Stimulated activated naive CD8-positive, alpha-beta T cell treated with anti-CD3 and anti-CD28 coated beads, Interleukin-15, amount 100 ng/mL, for 72 hours (primary cell): ENCODE results near the gene KLHL26.
A peak's percentile ranks its signal among the peaks of the same experiment; 100 is the strongest.

Experiments used
- ATAC-seq: fragments of 150-1000 bp; cut with Tn5 transposase; 2 replicates; pipeline ENCODE4 v1.10.0; 2021; ENCODE audit warnings: mild to moderate bottlenecking, moderate library complexity
- DNase-seq, 2 donors: peaks; one replicate each; pipeline ENCODE4 v3.0.0; 2021 to 2022
- H3K27ac Mint-ChIP-seq, 2 donors: one replicate each; pipeline ENCODE4 v1.8.0; 2022; ENCODE audit warnings: mild to moderate bottlenecking in 2 of 2, mixed read lengths in 2 of 2, moderate library complexity in 2 of 2
- H3K27me3 Mint-ChIP-seq: one replicate; pipeline ENCODE4 v1.8.0; 2022; ENCODE audit warnings: mixed read lengths
- H3K4me1 Mint-ChIP-seq: one replicate; pipeline ENCODE4 v1.8.0; 2022; ENCODE audit warnings: mild to moderate bottlenecking, mixed read lengths
- H3K4me3 Mint-ChIP-seq, 2 donors: one replicate each; pipeline ENCODE4 v1.8.0; 2022; ENCODE audit warnings: mild to moderate bottlenecking in 2 of 2, mixed read lengths in 2 of 2, moderate library complexity in 1 of 2
- H3K9me3 Mint-ChIP-seq, 2 donors: one replicate each; pipeline ENCODE4 v1.8.0; 2022; ENCODE audit warnings: mixed read lengths in 2 of 2

Gene KLHL26

GRCh38 chr19:18660939-18661670 lies 24.3 kb downstream of the KLHL26 start:
- H3K4me1 Mint-ChIP-seq, result peaks cover 48% of the 10 kb centered on the region
- no peaks in the 10 kb centered on the region for H3K27me3 Mint-ChIP-seq
- no peak overlapping the region for H3K4me3 Mint-ChIP-seq
- peak overlapping the region in 1 of 2 donors; percentile 73 for H3K27ac Mint-ChIP-seq
- ATAC-seq, result no peak
- no peak for DNase-seq
- H3K9me3 Mint-ChIP-seq, result no peaks in the 10 kb centered on the region

- Mint-ChIP-seq H3K9me3 (no peaks in the 10 kb centered on the region), H3K27ac (peak overlapping the region in 1 of 2 donors; percentile 43), H3K4me1 (peaks cover 48% of the 10 kb centered on the region), H3K4me3 (no peak overlapping the region), H3K27me3 (no peaks in the 10 kb centered on the region)
- ATAC-seq (no peak), DNase-seq (no peak)
Measured at GRCh38 chr19:18662972-18663732, 26.3 kb downstream of the KLHL26 start.

GRCh38 chr19:18663940-18664530 lies 27.2 kb downstream of the KLHL26 start:
- peak overlapping the region in 1 of 2 donors; percentile 58 for H3K4me3 Mint-ChIP-seq
- ATAC-seq, result peak; percentile 64
- H3K4me1 Mint-ChIP-seq, result peaks cover 39% of the 10 kb centered on the region
- H3K27me3 Mint-ChIP-seq, result no peaks in the 10 kb centered on the region
- H3K9me3 Mint-ChIP-seq, result no peaks in the 10 kb centered on the region
- DNase-seq, result no peak
- H3K27ac Mint-ChIP-seq, result peak overlapping the region; percentile 43 to 74

GRCh38 chr19:18665771-18666202 lies 29.0 kb downstream of the KLHL26 start:
- H3K27ac Mint-ChIP-seq, result no peak overlapping the region
- no peaks in the 10 kb centered on the region for H3K9me3 Mint-ChIP-seq
- peaks cover 34% of the 10 kb centered on the region for H3K4me1 Mint-ChIP-seq
- H3K27me3 Mint-ChIP-seq, result no peaks in the 10 kb centered on the region
- ATAC-seq (no peak), DNase-seq (no peak)
- no peak overlapping the region for H3K4me3 Mint-ChIP-seq

GRCh38 chr19:18666317-18666716 lies 29.5 kb downstream of the KLHL26 start:
- Mint-ChIP-seq H3K9me3 (no peaks in the 10 kb centered on the region), H3K27me3 (no peaks in the 10 kb centered on the region)

GRCh38 chr19:18666784-18667183 lies 30.0 kb downstream of the KLHL26 start:
- H3K9me3 Mint-ChIP-seq, result no peaks in the 10 kb centered on the region
- peaks cover 26% of the 10 kb centered on the region for H3K4me1 Mint-ChIP-seq
- no peak overlapping the region for H3K27ac Mint-ChIP-seq
- ATAC-seq (no peak), DNase-seq (no peak)
- H3K27me3 Mint-ChIP-seq, result no peaks in the 10 kb centered on the region
- no peak overlapping the region for H3K4me3 Mint-ChIP-seq

More at GRCh38 chr19:18666317-18666716, 29.5 kb downstream of the KLHL26 start:
- H3K27ac Mint-ChIP-seq, result no peak overlapping the region
- no peak for DNase-seq
- ATAC-seq, result no peak
- H3K4me3 Mint-ChIP-seq, result no peak overlapping the region
- peaks cover 29% of the 10 kb centered on the region for H3K4me1 Mint-ChIP-seq

GRCh38 chr19:18667531-18668251 lies 30.9 kb downstream of the KLHL26 start:
- DNase-seq (no peak), ATAC-seq (no peak)
- peaks cover 26% of the 10 kb centered on the region for H3K4me1 Mint-ChIP-seq

GRCh38 chr19:18668252-18668631 lies 31.4 kb downstream of the KLHL26 start:
- DNase-seq (no peak), ATAC-seq (no peak)
- no peaks in the 10 kb centered on the region for H3K9me3 Mint-ChIP-seq
- no peak overlapping the region for H3K4me3 Mint-ChIP-seq
- no peaks in the 10 kb centered on the region for H3K27me3 Mint-ChIP-seq
- no peak overlapping the region for H3K27ac Mint-ChIP-seq
- peaks cover 22% of the 10 kb centered on the region for H3K4me1 Mint-ChIP-seq

More at GRCh38 chr19:18667531-18668251, 30.9 kb downstream of the KLHL26 start:
- Mint-ChIP-seq H3K27ac (no peak overlapping the region), H3K27me3 (no peaks in the 10 kb centered on the region), H3K4me3 (no peak overlapping the region), H3K9me3 (no peaks in the 10 kb centered on the region)

- no peaks in the 10 kb centered on the region for H3K27me3 Mint-ChIP-seq
- DNase-seq (no peak), ATAC-seq (peak; percentile 37)
- H3K4me3 Mint-ChIP-seq, result no peak overlapping the region
- peaks cover 15% of the 10 kb centered on the region for H3K4me1 Mint-ChIP-seq
- no peak overlapping the region for H3K27ac Mint-ChIP-seq
- no peaks in the 10 kb centered on the region for H3K9me3 Mint-ChIP-seq
Measured at GRCh38 chr19:18668744-18669523, 32.1 kb downstream of the KLHL26 start.

- Mint-ChIP-seq H3K27ac (no peak overlapping the region), H3K4me3 (no peak overlapping the region), H3K4me1 (peaks cover 10% of the 10 kb centered on the region), H3K9me3 (no peaks in the 10 kb centered on the region), H3K27me3 (no peaks in the 10 kb centered on the region)
- no peak for DNase-seq
- ATAC-seq, result no peak
Measured at GRCh38 chr19:18669524-18669817, 32.6 kb downstream of the KLHL26 start.

GRCh38 chr19:18669883-18670282 lies 33.1 kb downstream of the KLHL26 start:
- peaks cover 6% of the 10 kb centered on the region for H3K4me1 Mint-ChIP-seq
- DNase-seq, result no peak
- H3K27ac Mint-ChIP-seq, result no peak overlapping the region
- no peaks in the 10 kb centered on the region for H3K27me3 Mint-ChIP-seq
- no peaks in the 10 kb centered on the region for H3K9me3 Mint-ChIP-seq
- H3K4me3 Mint-ChIP-seq, result no peak overlapping the region
- no peak for ATAC-seq

GRCh38 chr19:18670312-18670711 lies 33.5 kb downstream of the KLHL26 start:
- Mint-ChIP-seq H3K4me1 (peaks cover 2% of the 10 kb centered on the region), H3K4me3 (no peak overlapping the region), H3K27ac (no peak overlapping the region)

GRCh38 chr19:18671303-18672043 lies 34.6 kb downstream of the KLHL26 start:
- H3K4me1 Mint-ChIP-seq, result no peaks in the 10 kb centered on the region
- ATAC-seq (no peak), DNase-seq (no peak)
- no peak overlapping the region for H3K27ac Mint-ChIP-seq
- H3K4me3 Mint-ChIP-seq, result no peak overlapping the region
- no peaks in the 10 kb centered on the region for H3K27me3 Mint-ChIP-seq
- H3K9me3 Mint-ChIP-seq, result no peaks in the 10 kb centered on the region

More at GRCh38 chr19:18670312-18670711, 33.5 kb downstream of the KLHL26 start:
- ATAC-seq, result no peak
- Mint-ChIP-seq H3K9me3 (no peaks in the 10 kb centered on the region), H3K27me3 (no peaks in the 10 kb centered on the region)
- DNase-seq, result no peak

GRCh38 chr19:18672044-18672451 lies 35.2 kb downstream of the KLHL26 start:
- Mint-ChIP-seq H3K27me3 (no peaks in the 10 kb centered on the region), H3K27ac (no peak overlapping the region), H3K9me3 (no peaks in the 10 kb centered on the region), H3K4me1 (no peaks in the 10 kb centered on the region), H3K4me3 (no peak overlapping the region)
- ATAC-seq (no peak), DNase-seq (no peak)
